Measurements from ENCODE around the gene COBL.

COBL gene

GRCh38 chr7:51114501-51114900 is 202.1 kb downstream of the COBL start:
- no peak for DNase-seq (ENCODE audit: low read depth)

GRCh38 chr7:51113962-51114361 is 202.6 kb downstream of the COBL start:
- no peak for DNase-seq (ENCODE audit: low read depth)

- DNase-seq (ENCODE audit: low read depth): no peak
These were observed 203.0 kb downstream of the COBL start for GRCh38 chr7:51113560-51113959.

- DNase-seq (ENCODE audit: low read depth): no peak
These were observed 205.2 kb downstream of the COBL start for GRCh38 chr7:51111241-51111940.

- DNase-seq (ENCODE audit: low read depth): no peak
These were observed 208.5 kb downstream of the COBL start for GRCh38 chr7:51108134-51108533.

- DNase-seq (ENCODE audit: low read depth): no peak
These were observed 212.3 kb downstream of the COBL start for GRCh38 chr7:51104278-51104677.

- no peak for DNase-seq (ENCODE audit: low read depth)
These were observed 212.9 kb downstream of the COBL start for GRCh38 chr7:51103718-51104117.

- no peak for DNase-seq (ENCODE audit: low read depth)
These were observed 213.8 kb downstream of the COBL start for GRCh38 chr7:51102828-51103227.

GRCh38 chr7:51101111-51101757 is 215.4 kb downstream of the COBL start:
- no peak for DNase-seq (ENCODE audit: low read depth)

GRCh38 chr7:51090411-51090810 is 226.2 kb downstream of the COBL start:
- DNase-seq (ENCODE audit: low read depth): no peak

GRCh38 chr7:51085034-51085692 is 231.4 kb downstream of the COBL start:
- DNase-seq (ENCODE audit: low read depth): no peak

GRCh38 chr7:51084121-51084520 is 232.5 kb downstream of the COBL start:
- no peak for DNase-seq (ENCODE audit: low read depth)

GRCh38 chr7:51082940-51083533 is 233.6 kb downstream of the COBL start:
- DNase-seq (ENCODE audit: low read depth): no peak

- DNase-seq (ENCODE audit: low read depth): no peak
These were observed 234.3 kb downstream of the COBL start for GRCh38 chr7:51082096-51082840.

GRCh38 chr7:51081270-51081890 is 235.2 kb downstream of the COBL start:
- DNase-seq (ENCODE audit: low read depth): no peak

GRCh38 chr7:51080622-51081269 is 235.9 kb downstream of the COBL start:
- no peak for DNase-seq (ENCODE audit: low read depth)

GRCh38 chr7:51080216-51080615 is 236.4 kb downstream of the COBL start:
- DNase-seq (ENCODE audit: low read depth): no peak

- DNase-seq (ENCODE audit: low read depth): no peak
These were observed 237.1 kb downstream of the COBL start for GRCh38 chr7:51079494-51079893.

- DNase-seq (ENCODE audit: low read depth): no peak
These were observed 238.0 kb downstream of the COBL start for GRCh38 chr7:51078653-51079052.

- DNase-seq (ENCODE audit: low read depth): no peak
These were observed 238.6 kb downstream of the COBL start for GRCh38 chr7:51077987-51078370.

- no peak for DNase-seq (ENCODE audit: low read depth)
These were observed 239.2 kb downstream of the COBL start for GRCh38 chr7:51077316-51077986.
